GM18873 (cell line): ENCODE measurements around the gene BTRC.

Source experiments
- ATAC-seq: cut with Tn5 transposase; IDR thresholded peaks from one replicate; pipeline ENCODE4 v1.9.1; 2021; ENCODE audit warnings: mild to moderate bottlenecking, moderate library complexity, moderate number of reproducible peaks; ENCODE audit not compliant: unreplicated experiment, low FRiP score

The BTRC gene

GRCh38 chr10:101468159-101468558 is 114.2 kb downstream of the BTRC start:
- no peak for ATAC-seq

- no peak for ATAC-seq
Measured at GRCh38 chr10:101476383-101476782, 122.4 kb downstream of the BTRC start.

DNA sequence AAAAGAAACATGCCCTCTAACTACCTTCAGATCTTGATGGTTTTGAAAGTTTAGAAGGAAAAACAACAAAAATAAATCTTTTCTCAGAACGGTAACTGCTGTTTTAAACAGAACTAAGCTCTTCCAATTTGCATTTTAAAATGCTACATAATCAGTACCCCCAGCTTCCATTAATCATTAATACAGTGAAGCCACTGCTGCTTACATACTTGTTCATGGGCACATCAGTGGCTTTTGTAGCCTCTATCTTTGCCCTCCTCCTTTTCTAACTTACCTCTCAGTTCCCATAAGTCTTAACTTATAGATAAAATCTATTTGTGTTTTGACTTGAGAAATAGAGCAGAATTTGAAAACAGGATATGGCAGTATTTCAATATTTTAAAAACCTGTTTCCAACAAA is 125.0 kb downstream of the BTRC start:
- no peak for ATAC-seq

GRCh38 chr10:101481256-101481655 is 127.3 kb downstream of the BTRC start:
- ATAC-seq = no peak

DNA sequence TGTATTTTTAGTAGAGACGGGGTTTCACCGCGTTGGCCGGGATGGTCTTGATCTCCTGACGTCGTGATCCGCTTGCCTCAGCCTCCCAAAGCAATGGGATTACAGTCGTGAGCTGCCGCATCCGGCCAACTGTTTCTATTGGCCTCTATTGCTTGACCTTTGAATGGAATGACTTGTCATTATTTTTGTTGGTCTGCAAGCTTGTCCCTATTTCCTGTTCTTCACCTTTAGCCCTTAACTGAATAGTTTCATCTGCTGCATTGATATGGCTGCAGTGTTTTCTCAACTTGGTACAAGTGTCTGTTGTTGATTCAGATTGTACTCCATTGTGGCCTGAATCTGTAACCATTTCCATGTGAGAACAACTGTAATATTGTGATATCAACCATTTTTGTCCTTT is 128.6 kb downstream of the BTRC start:
- no peak for ATAC-seq

GRCh38 chr10:101484175-101484745 is 130.3 kb downstream of the BTRC start:
- no peak for ATAC-seq

- no peak for ATAC-seq
Measured at GRCh38 chr10:101485207-101485606, 131.2 kb downstream of the BTRC start.

DNA sequence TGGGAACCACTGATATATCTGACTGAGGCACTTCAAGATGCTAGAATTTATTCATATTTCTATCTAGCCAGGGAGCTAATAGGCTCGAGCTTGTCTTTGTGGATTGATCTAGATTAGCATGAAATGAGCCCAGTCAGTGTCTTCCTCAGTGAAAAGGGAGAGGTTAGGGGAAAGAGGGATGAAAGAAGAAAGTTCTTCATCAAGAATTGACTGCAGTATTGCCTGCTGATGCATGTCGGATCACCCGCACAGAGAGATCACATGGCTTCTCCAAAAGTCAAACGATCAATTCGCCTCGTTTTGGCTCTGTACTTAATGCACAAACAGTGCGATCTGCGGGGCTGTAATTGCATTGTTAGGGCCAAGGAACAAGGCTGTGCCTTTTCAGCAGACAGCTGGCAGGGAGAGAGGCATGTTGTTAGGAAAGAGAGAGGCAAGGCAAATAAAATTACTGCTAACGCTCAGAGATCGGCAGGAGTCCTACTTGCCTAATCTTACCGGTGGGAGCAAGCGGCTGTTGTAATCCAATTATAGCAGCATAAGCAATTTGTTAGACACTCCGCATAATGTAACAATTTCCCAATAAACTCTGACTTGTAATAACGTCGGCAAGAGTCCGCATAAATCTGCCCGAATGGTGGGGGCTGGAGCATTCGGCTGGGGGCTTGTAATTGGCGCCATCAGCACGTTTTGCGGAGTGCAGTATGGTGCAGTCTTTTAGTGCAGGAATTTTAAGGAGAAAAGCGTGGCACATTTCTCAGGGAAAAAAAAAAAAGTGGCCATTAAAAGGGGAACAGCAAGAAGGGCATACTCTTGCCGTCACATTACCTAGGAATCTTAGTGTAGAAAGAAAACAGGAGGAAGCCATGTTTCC is 132.0 kb downstream of the BTRC start:
- ATAC-seq = no peak

- ATAC-seq = no peak
Measured at GRCh38 chr10:101487399-101487798, 133.4 kb downstream of the BTRC start.

GRCh38 chr10:101489355-101489754 is 135.4 kb downstream of the BTRC start:
- ATAC-seq = no peak

DNA sequence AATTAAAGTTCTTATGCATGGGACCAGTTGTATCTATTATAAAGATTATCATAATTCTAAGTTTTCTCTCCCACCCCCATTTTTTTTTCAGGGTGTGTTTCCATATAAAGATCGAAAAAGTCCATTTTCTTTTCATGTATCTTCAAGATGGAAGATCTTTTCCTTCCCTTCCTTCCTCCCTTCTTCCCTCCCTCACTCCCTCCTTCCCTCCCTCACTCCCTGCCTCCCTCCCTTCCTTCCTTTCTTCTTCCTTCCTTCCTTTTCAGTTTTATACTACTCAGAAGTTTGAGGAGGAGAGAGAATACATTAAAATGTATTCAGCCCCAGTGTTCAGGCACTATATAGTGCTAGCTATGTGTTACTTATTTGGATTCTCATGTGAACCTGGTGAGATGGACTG is 136.1 kb downstream of the BTRC start:
- ATAC-seq = no peak

GRCh38 chr10:101492205-101492604 is 138.2 kb downstream of the BTRC start:
- ATAC-seq = no peak

DNA sequence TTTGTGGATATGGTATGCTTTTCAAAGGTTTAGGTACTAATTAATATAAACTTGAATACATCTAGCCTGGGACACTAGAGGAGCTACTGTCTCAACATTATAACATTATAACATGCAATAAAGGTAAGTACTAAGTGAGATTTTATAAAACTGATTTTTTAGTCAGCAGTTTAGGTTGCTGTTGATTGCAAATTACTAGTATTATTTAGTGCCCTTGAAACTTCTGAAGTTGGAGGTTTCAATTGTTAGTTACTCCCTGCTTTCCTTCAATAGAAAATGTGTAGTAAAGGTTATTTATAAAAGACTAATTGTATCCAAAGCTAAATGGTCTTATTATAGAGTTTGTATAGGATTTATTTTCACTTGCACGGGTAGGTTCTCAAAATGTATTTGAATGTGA is 138.8 kb downstream of the BTRC start:
- ATAC-seq = no peak

DNA sequence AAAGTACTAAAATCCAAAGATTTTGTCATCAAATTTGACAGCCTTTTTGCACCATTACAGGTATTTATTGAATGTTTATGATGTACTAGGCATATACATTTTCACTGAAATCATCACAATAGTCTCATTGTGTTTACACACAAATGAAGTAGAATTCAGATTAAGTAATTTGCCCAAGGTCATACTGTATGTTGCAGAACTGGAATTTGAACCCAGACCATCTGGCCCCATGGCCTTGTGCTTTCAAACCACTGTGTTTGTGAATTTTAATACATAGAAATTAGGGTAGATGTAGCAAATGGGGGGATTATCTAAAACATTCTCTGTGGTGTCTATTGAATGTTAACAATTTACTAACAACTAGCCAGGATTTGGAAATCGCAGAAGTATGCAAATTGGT is 139.3 kb downstream of the BTRC start:
- ATAC-seq = no peak

- no peak for ATAC-seq
Measured at GRCh38 chr10:101493782-101494281, 139.9 kb downstream of the BTRC start.

GRCh38 chr10:101494650-101495049 is 140.7 kb downstream of the BTRC start:
- no peak for ATAC-seq

- ATAC-seq = no peak
Measured at GRCh38 chr10:101495324-101495925, 141.5 kb downstream of the BTRC start.

GRCh38 chr10:101504438-101504837 is 150.5 kb downstream of the BTRC start:
- ATAC-seq = no peak

GRCh38 chr10:101506829-101507661 is 153.1 kb downstream of the BTRC start:
- no peak for ATAC-seq

- ATAC-seq = no peak
Measured at GRCh38 chr10:101507828-101508227, 153.9 kb downstream of the BTRC start.

GRCh38 chr10:101511938-101512337 is 158.0 kb downstream of the BTRC start:
- no peak for ATAC-seq
